ENCODE results near the gene CBLIF. TPM values are rescaled to one million over a fixed set of nuclear protein-coding genes. Genes with fewer than 3 reads are reported as not detected.
A peak's percentile ranks its signal among the peaks of the same experiment; 100 is the strongest.
"Not testable (repeated sequence)": the region's sequence is repeated elsewhere in the genome, so short reads cannot be mapped to it uniquely, and the experiment has no call there.

CBLIF gene
- not detected in 2 replicates for total RNA-seq (2014; rRNA removed; shearing (Covaris generic))

DNA sequence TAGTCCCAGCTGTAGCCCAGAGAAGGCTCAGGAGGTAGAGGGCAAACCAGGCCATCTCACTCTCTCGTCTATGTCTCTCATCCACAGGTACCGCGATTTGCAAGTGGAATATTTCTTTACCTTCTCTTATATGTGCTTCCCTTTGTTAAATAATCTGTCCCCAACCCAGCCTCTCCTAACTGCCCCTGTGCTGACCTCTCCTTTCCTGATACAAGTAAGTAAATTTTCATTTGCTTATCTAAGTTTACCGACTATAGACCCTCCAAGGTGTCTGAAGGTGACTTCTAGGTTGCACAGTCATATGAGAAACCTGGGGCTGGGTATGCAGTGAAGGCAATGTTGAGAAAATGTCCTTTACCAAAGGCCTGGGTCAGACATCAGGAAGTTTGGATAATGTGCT, at the start of gene CBLIF:
CBLIF (minus strand) TSS at position 101 of the 400 bp plus-strand sequence; CDS start at position 55, 46 bp downstream.
- DNase-seq (ENCODE audit: low spot score) = no peak

DNA sequence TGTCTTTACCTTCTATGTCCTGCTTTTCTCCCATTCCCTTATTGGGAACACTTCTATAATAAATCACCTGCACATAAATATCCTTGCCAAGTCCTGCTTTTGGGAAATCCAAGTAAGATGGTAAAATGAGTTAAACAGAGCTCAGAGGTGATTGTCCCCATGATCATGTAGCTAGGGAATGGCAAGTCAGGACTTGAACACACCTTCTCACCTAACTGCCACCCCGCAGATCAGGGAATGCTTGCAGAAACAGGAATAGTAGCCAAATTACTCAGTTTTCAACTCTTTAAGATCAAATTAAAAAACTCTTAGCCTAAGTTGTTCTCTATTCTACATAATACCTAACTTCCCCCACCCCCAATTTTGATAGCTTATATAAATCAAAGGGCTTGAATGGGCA, 49.3 kb upstream of the CBLIF start:
- no peak for DNase-seq (ENCODE audit: low spot score)

DNA sequence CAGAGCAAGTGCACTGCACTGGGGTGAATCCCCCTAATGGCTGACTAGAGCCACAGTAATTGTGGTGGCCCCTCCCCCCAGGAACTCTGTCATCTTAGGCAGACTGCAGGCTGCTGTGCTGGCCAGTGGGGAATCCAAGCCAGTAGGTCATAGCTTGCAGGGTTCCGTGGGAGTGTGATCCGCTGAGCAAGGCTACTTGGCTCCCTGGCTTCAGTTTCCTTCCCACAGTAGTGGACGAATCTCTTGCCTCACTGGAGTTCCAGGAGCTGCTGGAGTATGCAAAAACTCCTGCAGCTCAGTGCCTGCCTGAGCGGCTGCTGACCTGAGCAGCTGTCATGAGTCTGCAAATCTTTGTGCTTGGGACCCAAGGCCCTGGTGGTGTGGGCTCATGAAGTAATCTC, 46.5 kb upstream of the CBLIF start:
- no peak for DNase-seq (ENCODE audit: low spot score)

DNA sequence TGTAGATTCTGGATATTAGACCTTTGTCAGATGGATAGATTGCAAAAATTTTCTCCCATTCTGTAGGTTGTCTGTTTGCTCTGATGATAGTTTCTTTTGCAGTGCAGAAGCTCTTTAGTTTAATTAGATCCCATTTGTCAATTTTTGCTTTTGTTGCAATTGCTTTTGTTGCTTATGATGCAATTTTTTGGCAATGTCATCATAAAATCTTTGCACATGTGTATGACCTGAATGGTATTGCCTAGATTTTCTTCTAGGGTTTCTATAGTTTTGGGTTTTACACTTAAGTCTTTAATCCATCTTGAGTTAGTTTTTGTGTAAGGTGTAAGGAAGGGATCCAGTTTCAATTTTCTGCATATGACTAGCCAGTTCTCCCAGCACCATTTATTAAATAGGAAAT, 41.9 kb upstream of the CBLIF start:
- DNase-seq (ENCODE audit: low spot score) = not testable (repeated sequence)

DNA sequence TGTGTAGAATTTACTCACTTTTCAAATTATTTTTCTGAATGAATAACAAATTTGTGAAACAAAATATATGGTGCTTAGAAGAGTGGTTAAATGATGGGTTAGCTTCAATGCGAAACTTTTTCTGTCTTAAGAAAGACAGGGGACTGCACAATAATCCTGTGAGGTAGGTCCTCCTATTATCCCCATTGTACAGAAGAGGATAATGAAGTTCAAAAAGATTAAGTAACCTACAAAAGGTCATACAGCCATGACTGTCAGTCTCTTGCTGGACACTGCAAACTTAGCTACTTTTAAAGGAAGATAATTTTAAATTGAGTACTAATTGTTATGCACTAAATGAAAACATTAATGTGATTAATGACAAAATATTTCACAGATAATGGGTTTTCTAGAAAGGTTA, 38.3 kb upstream of the CBLIF start:
- DNase-seq (ENCODE audit: low spot score) = no peak

DNA sequence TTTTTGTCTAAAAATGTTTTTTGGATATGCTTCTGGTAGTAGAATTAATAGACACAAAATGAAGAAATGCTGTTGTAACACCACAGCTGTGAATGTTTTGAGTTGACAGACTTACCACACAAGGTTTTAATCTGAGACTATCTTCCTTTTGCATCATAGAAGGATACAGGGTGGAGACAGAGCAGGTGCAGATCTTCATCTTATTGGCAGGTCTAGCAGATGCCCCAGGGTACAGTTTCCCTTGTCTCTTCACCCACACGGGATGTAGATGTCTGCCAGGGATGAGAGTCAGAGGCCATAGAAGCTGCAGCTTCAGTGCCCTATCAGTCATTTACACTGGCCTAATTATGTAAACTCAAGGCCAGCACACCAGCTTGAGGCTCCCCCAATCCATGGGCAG, 34.3 kb upstream of the CBLIF start:
- DNase-seq (ENCODE audit: low spot score) = no peak

DNA sequence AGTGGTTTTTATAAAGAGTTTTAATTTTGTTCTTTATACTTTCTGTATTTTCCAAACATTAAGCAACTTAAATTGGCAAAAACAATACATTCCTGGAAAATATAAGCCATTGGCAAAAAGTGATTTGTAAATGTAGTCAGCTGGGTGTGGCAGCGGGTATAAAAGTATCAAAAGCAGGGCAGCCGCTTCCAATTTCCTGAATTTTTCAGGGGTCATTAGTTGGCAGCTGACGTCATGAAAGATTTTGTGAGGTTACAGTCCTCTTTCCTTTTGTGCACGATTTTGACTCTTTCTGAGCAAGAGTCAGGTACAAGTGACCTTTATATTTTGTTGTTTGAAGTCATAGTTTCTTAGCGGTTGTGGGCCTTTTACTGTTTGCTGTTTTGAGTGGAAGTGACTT, 33.3 kb upstream of the CBLIF start, which contains the start of gene OOSP3:
OOSP3 (plus strand) TSS at position 208 of the 400 bp plus-strand sequence; CDS start at position 235, 27 bp downstream.
- DNase-seq (ENCODE audit: low spot score) = no peak

DNA sequence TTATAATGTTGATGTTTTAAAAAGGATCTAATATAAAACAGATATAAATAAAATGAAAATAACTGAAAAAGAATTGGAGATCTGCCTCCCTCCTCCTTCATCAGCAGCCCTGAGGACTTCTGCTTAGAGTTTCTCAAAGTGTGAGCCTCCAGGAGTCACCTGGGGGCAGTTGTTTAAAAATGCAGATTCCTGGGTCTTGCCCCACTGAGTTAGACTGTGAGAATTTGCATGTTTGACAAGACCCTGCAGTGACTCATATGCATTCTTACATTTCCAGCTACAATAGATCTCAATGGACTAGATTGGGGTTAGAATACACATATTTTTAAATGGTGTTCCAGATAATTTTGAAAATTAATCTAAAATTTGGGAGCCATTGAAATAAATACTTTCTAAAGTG, 32.5 kb upstream of the CBLIF start:
- DNase-seq (ENCODE audit: low spot score) = no peak

DNA sequence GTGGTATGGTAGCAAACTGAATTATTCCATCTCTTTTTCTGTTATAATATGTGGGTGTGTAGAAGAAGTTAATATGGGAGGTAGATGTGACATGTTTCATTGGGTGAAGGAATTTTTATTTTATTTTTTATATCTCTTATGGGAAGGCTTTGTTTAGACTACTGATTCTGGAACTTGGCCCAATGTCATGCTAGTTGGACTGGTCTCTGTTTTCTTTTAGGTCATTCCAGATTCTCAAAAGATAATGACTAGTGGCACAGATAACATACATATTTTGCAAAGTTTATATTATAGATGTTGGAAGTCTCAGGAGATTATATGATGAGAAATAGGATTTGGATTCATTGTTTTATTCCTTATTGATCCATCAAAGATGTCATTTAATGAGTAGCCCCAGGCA, 32.0 kb upstream of the CBLIF start:
- DNase-seq (ENCODE audit: low spot score) = no peak

DNA sequence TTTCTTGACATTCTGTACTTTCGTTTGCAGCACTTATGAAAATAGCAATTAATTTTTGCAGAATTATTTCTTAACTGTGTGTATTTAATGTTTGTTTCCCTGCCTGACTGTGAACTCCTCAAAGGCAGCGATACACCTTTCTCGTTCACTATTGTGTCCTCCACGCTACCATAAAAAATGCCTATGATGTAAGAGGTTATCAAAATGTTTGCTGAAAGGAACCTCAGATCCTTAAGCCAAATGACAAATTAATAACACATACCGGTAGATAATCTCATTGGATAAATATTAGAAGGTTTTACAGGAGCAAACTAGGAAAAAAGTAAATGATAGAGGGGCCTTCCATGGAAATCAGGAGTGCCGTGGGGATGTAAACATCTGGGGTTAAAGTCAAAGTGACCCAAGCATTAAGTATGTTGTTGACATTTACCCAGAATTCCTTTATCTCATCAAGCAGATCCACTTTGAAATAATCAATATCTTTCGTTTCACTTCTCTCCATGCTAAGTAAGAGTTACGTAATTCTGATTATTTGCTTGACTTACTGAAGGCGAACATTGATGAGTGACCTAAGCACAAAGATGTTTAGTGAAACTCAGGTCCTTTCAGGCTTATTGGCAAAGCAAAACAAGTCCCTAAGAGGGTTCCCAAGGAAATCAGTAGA, 30.7 kb upstream of the CBLIF start:
- no peak for DNase-seq (ENCODE audit: low spot score)

DNA sequence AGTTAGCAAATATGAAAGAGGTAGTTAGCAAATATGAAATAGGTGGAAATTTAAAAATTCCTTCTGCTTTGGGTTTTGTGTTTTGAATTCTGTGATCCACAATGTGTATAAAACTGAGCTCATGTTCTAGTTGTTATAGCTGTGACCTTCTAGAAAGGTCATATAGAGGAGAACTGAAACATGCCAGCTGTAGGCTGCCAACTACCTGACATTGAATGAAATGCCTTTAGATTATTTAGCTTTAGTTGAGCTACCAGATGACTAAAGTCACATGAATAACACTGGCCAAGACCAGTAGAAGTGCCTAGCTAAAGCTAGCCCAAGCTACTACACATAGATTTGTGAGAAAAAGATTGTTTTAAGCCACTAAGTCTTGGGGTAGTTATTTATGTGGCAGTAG, 26.8 kb upstream of the CBLIF start:
- DNase-seq (ENCODE audit: low spot score) = no peak

DNA sequence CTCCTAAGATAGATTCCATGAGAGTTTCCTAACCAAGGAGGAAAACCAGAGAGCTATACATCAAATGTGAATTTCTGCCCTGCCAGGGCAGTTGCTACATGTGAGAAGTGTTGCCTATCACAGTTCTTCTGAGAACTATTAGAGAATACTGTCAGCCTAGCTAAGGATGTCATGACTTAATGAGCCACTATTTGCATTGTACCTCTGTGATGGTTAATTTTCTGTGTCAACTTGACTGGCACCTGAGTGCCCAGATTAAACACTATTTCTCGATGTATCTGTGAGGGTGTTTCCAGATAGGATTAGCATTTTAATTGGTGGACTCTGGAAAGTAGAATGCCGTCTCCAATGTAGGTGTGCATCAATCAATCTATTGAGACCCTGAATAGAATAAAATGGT, 22.6 kb upstream of the CBLIF start:
- DNase-seq (ENCODE audit: low spot score) = no peak

DNA sequence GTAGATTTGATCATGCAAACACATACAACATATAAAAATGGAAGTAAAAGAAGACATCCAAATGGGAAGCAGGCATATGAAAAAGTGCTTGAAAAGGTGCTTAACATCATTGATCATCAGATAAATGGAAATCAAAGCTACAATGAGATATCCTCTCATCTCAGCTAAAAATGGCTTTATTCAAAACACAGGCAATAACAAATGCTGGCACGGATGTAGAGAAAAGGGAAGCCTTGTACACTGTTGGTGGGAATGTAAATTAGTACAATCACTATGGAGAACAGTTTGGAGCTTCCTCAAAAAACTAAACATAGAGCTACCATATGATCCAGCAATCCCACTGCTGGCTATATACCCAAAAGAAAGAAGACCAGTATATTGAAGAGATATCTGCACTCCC, 21.5 kb upstream of the CBLIF start:
- no peak for DNase-seq (ENCODE audit: low spot score)

DNA sequence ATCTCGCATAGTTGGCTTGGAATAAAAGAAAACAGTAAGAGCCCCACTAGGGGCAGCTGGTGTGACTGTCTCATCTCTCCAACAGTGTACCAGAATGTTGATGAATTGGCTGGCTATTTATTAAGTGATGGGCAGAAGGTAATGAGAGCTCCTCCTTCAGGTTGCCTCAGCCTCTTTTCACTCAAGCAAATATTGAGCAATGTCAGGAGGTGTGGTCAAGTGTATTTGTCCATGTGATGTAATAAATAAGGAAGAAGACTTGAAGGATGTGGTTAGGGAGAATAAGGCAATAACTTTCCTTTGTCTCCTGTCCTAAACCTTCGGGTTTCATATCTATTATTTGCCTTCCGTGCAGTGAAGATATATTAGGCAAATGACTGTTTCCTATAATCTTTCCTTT, 21.1 kb upstream of the CBLIF start, which contains the start of gene TCN1:
TCN1 (minus strand) TSS at position 91 of the 400 bp plus-strand sequence; CDS start at position 74, 17 bp downstream.
- DNase-seq (ENCODE audit: low spot score) = peak; percentile 81

DNA sequence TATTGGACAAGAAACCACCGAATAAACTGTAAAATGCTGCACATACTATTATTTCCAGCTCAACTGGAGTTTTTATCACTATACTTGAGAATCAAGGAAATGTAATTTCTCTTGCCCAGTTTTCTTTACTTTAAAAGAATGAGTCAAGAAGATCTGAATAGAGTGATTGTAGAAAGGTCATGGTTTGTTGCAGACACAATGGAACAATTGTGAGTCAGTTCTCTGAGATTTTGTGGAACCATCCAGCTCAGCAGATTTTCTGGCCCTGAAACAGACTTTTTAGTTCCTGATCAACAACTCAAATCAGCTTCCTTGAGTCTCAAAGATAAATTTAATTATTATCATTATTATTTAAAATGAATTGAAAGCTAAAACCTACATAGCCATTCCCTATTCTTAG, 19.7 kb upstream of the CBLIF start:
- peak; percentile 62 for DNase-seq (ENCODE audit: low spot score)

DNA sequence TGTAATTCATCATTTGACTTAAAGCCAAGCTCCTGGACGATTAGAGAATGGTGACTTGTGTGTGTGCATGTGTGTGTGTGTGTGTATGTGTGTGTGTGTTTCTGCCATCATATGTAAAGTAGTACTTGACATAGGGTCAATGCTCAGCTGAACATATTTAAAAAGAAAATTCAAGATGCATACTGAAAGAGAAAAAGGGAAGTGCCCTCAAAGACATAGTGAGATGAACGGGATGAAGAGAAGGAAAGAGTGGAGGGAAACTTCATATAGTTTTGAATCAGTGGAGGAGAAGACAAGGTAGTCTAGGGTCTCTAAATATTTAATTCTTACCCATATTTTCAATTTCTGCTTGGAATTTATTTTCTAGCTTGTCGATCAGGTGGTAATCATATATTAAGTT, 17.0 kb upstream of the CBLIF start:
- no peak for DNase-seq (ENCODE audit: low spot score)

DNA sequence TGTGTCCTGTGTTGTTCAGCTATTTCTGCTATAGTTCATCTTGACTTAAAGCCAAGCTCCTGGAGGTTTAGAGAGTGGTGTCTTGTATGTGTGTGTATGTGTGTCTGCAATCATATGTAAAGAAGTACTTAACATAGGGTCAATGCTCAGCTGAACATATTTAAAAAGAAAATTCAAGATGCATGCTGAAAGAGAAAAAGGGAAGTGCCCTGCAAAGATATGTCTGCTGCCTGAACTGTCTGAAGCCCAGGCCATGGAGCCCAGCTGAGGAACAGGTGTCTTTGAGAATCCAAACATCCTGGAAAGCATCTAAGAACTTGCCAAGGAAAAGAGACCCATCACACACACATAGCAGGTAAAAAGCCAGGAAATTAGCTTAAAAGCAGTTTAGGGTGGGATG, 14.4 kb upstream of the CBLIF start:
- no peak for DNase-seq (ENCODE audit: low spot score)

DNA sequence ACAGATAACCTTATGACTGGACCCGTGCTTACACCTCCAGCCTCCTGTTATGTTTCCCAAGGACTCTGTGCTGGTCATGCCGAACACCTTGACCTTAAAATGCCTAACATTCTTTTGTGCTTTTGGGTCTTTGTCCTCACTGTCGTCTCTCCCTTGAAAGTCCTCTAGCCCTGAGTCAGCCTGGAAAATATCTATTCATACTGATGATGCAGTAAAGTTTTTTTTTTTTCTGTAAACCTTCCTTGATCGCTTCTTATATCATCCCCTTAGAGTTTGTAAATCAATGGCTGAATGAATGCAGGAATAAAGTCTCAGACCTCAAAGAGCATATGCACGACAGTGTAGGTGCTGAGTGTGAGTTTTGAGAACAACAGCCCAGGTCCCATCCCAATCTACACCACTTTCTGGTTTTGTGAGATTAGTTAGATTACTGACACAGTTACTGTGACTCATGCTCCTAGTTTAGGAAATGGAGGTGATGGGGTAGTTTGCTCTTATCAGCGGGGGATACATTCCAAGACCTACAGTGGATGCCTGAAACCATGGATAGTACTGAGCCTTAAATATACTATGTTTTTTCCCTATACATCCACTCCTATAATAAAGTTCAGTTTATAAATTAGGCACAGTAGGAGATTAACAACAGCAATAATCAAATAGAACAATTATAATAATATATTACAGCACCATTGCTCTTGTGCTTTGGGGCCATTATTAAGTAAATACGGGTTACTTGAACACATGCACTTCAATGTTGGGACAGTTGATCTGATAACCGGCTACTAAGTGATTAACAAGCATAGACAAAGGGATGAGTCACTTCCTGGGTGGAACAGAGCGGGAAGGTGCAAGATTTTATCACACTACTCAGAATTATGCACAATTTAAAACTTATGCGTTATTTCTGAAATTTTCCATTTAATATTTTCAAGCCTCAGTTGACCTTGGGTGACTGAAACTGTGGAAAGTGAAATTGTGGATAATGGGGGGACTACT, 12.4 kb upstream of the CBLIF start:
- peak; percentile 73 for DNase-seq (ENCODE audit: low spot score)

DNA sequence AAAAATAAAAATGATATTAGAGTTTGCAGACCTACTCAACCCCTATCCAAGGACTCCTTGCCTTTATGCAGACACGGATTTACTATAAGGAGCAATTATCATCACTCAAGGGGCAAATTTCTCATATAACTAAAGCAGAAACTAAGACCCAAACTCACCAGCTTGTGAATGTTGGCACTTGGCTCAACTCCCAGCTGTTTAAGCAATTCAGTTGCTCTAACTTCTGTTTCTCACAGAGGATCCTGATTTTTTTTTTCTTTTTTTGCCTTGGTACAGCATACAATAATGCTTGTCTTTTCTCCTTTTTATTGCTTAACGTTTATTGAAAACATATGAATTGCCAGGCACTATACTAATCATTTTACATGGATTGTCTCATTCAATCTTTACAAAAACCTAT, 9.6 kb upstream of the CBLIF start:
- DNase-seq (ENCODE audit: low spot score) = no peak

DNA sequence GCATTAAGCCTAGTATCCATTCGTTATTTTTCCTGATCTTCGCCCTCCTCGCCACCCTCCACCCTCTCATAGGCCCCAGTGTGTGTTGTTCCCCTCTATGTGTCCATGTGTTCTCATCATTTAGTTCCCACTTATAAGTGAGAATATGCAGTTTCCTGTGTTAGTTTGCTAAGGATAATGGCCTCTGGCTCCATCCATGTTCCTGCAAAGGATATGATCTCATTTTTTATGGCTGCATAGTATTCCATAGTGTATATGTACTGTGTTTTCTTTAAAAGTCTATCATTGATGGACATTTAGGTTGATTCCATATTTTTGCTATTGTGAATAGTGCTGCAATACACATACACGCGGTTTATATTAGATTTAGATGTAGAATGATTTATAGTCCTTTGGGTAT, 6.1 kb upstream of the CBLIF start:
- not testable (repeated sequence) for DNase-seq (ENCODE audit: low spot score)

DNA sequence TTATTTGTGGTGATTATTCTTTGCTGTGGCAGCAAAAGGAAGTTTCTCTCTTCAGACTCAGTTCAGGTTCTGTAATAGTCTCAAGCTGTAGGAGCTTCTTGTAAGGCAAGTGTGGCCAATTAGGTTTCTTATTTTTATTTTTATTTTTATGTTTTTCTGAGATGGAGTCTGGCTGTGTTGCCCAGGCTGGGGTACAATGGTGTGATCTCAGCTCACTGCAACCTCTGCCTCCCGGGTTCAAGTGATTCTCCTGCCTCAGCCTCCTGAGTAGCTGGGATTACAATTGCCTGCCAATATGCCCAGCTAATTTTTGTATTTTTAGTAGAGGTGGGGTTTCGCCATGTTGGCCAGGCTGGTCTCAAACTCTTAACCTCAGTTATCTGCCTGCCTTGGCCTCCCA, 4.3 kb upstream of the CBLIF start:
- DNase-seq (ENCODE audit: low spot score) = not testable (repeated sequence)

DNA sequence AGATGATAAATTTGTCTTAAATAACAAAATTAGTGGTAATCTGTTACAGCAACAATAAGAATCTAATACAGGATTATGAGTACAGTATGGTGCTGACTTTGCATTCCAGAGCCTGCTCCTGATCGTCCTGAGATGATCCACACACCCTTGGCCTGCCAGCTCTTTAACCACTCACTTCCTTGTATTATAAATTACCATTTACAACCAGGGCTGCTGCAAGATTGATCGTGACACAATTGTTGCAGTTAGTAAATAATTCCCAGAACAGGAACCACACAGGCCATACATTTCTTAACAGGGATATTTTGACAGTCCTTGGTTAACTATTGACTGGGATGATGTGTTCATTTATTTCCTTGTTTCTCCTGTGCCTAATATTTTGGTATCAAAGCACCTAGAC, 3.8 kb upstream of the CBLIF start:
- peak; percentile 76 for DNase-seq (ENCODE audit: low spot score)

DNA sequence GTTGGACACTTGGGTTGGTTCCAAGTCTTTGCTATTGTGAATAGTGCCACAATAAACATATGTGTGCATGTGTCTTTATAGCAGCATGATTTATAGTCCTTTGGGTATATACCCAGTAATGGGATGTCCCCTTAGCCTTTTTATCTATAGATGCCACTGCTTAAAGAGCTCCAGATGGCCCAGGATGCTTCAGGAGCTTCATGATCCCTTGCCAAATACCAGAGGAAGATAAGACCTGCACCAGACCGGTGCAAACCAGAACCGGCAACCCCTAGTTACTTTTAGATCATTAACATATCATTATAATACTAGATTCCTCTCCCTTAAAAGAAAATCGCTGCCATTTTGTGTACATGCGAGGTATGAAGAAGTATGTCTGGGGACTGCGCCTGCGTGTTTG, 3.1 kb upstream of the CBLIF start:
- DNase-seq (ENCODE audit: low spot score) = not testable (repeated sequence)

Measured in HT-29 (cell line).